Stimulated activated CD8-positive, alpha-beta memory T cell treated with anti-CD3 and anti-CD28 coated beads, Interleukin-7, amount 100 ng/mL, for 24 hours (primary cell): ENCODE data around the gene ZBTB47.

Experiments
- DNase-seq: peaks from one replicate; pipeline ENCODE4 v3.0.0-alpha.2; 2020; ENCODE audit warnings: low read depth

Gene ZBTB47

DNA sequence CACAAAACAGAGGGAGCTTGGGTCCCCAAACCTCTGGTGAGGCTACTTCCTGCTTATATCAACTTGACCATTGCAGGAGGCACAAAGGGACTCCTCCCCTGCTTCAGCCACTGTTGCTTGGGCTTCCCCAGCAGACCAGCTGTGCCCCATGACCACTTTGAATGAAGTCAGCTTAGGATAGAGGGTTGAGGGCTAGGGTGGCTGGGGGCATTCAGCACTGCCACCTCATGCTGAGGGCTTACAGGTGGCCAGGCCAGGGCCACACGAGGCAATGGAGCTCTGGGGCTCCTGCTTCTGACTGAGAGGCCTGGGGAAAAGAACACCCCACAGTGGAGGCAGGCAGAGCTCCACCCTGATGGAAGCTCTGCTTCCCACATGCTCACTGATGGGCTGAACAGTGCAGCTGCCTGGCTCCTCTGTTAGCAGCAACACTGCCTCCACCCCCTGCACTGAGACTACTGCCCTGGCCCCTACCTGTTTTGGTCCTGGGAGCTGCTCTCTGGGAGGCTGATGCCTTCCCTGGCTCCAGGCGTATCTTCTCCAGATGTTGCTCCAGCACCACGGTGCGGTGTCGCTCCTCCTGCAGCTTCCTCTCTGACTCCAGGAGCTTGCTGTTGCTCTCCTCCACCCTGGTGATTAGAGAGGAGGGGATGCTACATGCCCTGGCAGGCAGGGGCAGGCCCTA, 59.3 kb downstream of the ZBTB47 start:
- DNase-seq: no peak

DNA sequence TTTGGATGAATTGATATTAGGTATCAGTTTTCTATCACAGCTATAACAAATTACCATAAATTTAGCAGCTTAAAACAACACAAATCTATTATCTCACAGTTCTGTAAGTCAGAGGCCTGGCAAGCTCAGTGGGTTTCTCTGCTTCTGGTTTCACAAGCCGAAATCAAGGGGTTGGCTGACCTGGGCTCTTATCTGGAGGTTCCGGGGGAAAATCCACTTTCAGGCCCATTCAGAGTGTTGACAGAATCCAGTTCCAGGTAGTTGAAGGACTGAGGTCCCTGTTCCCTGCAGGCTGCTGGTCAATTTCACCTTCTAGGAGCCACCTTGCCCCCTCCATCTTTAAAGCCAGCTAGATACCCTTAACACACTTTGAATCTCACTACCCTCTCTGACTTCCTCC, 60.2 kb downstream of the ZBTB47 start:
- no peak for DNase-seq

DNA sequence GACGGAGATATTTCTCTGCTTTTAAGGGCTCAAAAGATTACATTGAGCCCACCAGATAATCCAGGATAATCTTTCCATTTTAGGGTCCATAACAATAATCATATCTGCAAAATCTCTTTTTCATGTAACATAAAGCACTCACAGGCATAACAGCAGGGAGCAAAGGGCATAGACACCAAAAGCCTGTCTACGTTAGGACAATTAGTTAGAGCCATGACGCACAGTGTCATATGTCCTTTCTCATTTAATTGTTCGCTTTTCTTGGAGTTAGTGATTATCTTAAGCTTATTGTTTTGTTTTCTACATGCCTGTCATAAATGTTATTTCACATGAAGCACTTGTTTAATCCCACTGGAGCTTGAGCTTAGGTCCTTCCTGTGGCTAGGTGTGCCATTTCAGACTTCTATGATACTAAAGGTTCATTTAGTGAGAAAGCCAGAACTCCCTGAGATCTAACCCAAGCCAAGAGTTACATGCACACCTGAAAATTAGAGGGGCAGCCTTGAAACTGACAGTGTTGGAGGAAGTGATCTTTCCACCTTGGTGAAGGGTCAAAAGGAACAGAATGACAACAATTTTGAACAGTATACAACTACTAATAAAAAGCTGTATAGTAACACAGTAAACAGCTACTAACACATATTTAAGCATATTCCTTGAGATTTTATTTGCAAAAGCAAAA, 60.8 kb downstream of the ZBTB47 start:
- DNase-seq: no peak
